Lung (tissue), 12 donors: Measurements from ENCODE around the gene HINT3. TPM values are rescaled to one million over a fixed set of nuclear protein-coding genes. Genes with fewer than 3 reads are reported as not detected.
A peak's percentile ranks its signal among the peaks of the same experiment; 100 is the strongest.

Experiments
- ATAC-seq: fragments of 200-7000 bp; cut with Tn5 transposase; one replicate; pipeline ENCODE4 v1.9.1; 2020; ENCODE audit warnings: moderate number of reproducible peaks; ENCODE audit not compliant: insufficient read depth, low FRiP score
- DNase-seq, 3 donors: peaks; one replicate each; pipeline ENCODE4 v3.0.0-alpha.2; 2013 to 2017
- H3K27ac ChIP-seq, 2 donors: one replicate each; pipeline ENCODE4 v1.5.1; 2013; ENCODE audit warnings: mild to moderate bottlenecking in 2 of 2, moderate library complexity in 2 of 2, control low read depth in 1 of 2, inconsistent platforms in 1 of 2, low read depth in 1 of 2, low read length in 1 of 2
- H3K27me3 ChIP-seq, 3 donors: one replicate each; pipeline ENCODE4 v1.5.1; 2013; ENCODE audit warnings: low read length in 2 of 3; ENCODE audit not compliant: control insufficient read depth in 3 of 3, insufficient read depth in 3 of 3
- H3K36me3 ChIP-seq, 4 donors: one replicate each; pipeline ENCODE4 v1.5.1; 2013; ENCODE audit warnings: low read length in 4 of 4, mild to moderate bottlenecking in 1 of 4, moderate library complexity in 1 of 4; ENCODE audit not compliant: control insufficient read depth in 4 of 4, insufficient read depth in 4 of 4
- H3K4me1 ChIP-seq, 5 donors: one replicate each; pipeline ENCODE4 v1.5.1; 2013; ENCODE audit warnings: low read length in 5 of 5, mild to moderate bottlenecking in 2 of 5, moderate library complexity in 1 of 5; ENCODE audit not compliant: control insufficient read depth in 5 of 5, insufficient read depth in 5 of 5
- H3K4me3 ChIP-seq: one replicate; pipeline ENCODE4 v1.5.1; 2013; ENCODE audit warnings: mild to moderate bottlenecking, control low read depth, moderate library complexity
- H3K9ac ChIP-seq, 2 donors: one replicate each; pipeline ENCODE4 v1.5.1; 2013; ENCODE audit warnings: low read length in 2 of 2, control low read depth in 1 of 2; ENCODE audit not compliant: insufficient read depth in 1 of 2
- H3K9me3 ChIP-seq, 4 donors: one replicate each; pipeline ENCODE4 v1.5.1; 2013; ENCODE audit warnings: low read length in 3 of 4, mild to moderate bottlenecking in 1 of 4, moderate library complexity in 1 of 4; ENCODE audit not compliant: control insufficient read depth in 4 of 4, insufficient read depth in 3 of 4
- CTCF ChIP-seq: IDR thresholded peaks from 2 replicates; pipeline ENCODE4 v1.5.1; 2012; ENCODE audit warnings: mild to moderate bottlenecking; ENCODE audit errors: control extremely low read depth, extremely low read depth
- WGBS, 2 donors: extraction: QIAGEN DNeasy Blood & Tissue Kit; methylation state at CpG; one replicate each; pipeline ENCODE4 v1.1.7; 2013; 5-methylcytosine and 5-hydroxymethylcytosine counted together
- polyA plus RNA-seq, 2 donors: library from polyadenylated mRNA; stranded (reverse); fragments of 200-250 nt; gene quantifications; one replicate each; pipeline ENCODE4 v1.2.1, GENCODE V29; 2013
- total RNA-seq, 2 donors: library from RNA; depleted of rRNA in 1 of 2; stranded (reverse); fragments of >200 nt in 1 of 2; gene quantifications; one replicate each; pipeline ENCODE4 v1.2.1, GENCODE V29; 2014 to 2021
- donor health status: control.
- donor health status: control.
- donor health status: Bipolar disorder and iron deficiency.
- donor health status: healthy.
- donor health status: DM: yes; HTN: yes; CAD: no.

HINT3 gene
- total and polyA plus RNA-seq, 4 donors = 8.1 to 41.9 (median 20.8) TPM

DNA sequence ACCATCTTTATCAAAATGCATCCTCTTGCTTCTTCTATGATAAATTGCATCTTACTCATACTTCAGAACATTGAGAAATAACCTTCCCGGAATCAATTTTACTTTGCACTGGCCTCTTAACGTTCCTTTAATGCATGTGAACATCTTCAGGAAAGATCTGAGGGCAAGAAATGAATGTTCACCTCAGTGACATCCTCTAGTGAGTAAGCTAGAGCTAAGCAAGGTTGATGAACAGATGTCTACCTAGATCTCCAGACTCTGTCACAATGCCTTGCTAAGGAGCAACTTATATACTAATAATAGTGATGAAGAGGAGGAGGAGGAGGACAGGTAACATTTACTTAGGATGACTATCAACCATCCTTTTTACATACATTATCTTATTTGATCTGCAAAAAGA is 16.8 kb upstream of the HINT3 start:
- H3K4me1 ChIP-seq = peaks cover 0 to 12% (median 0%) of the 10 kb centered on the region in 5 donors
- no peak for TF ChIP-seq CTCF
- DNase-seq = no peak
- no peak for ATAC-seq
- 83 to 87% methylated on average over 2 of the region's 2 CpGs for WGBS, 2 donors
- no peak overlapping the region for H3K4me3 ChIP-seq
- no peaks in the 10 kb centered on the region for H3K36me3 ChIP-seq
- no peaks in the 10 kb centered on the region for H3K9me3 ChIP-seq
- H3K27ac ChIP-seq = no peak overlapping the region
- H3K27me3 ChIP-seq = no peaks in the 10 kb centered on the region
- H3K9ac ChIP-seq = no peak overlapping the region

DNA sequence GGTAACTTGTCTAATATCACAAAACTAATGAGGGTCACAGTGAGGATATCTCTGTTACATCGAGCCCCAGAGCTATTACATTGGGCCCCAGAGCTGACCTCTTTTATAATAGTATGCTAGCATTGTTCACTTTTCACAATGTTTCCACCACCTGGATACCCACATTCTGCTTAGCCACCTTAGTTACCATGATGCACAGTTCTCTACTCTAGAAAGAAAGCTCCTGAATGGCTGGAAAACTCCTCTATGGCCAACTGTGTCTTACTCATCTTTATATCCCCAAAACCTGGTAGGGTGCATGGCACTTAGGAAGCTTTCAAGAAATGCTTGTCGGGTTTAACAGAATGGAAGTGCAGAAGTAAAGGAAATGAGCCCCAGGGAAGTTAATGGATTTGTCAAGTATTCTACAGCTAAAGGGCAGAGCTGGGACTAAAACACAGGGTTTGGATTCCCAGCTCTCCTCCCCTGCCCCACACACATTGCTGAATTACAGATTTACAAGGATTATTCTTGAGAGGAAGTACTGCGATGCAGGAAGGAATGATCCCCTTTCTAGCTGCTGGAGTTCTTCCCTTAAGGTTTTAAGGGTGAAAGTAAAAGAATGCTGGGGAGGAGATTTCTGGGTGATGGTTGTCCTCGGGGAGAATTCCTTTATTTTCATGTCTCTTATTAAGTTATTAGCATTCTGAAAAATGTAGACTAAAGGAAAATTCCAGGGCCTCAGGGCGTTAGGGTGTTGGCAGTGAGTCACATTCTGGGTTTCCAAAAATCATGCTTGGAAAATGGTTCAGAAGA is 16.1 kb upstream of the HINT3 start:
- Histone ChIP-seq H3K27me3 (no peaks in the 10 kb centered on the region), H3K4me1 (peaks cover 0 to 15% (median 0%) of the 10 kb centered on the region in 5 donors), H3K4me3 (no peak overlapping the region), H3K27ac (no peak overlapping the region), H3K9ac (no peak overlapping the region), H3K9me3 (no peaks in the 10 kb centered on the region), H3K36me3 (no peaks in the 10 kb centered on the region)
- DNase-seq (no peak), ATAC-seq (no peak)
- 66 to 77% methylated on average over 5 of the region's 5 CpGs for WGBS, 2 donors
- no peak for TF ChIP-seq CTCF

DNA sequence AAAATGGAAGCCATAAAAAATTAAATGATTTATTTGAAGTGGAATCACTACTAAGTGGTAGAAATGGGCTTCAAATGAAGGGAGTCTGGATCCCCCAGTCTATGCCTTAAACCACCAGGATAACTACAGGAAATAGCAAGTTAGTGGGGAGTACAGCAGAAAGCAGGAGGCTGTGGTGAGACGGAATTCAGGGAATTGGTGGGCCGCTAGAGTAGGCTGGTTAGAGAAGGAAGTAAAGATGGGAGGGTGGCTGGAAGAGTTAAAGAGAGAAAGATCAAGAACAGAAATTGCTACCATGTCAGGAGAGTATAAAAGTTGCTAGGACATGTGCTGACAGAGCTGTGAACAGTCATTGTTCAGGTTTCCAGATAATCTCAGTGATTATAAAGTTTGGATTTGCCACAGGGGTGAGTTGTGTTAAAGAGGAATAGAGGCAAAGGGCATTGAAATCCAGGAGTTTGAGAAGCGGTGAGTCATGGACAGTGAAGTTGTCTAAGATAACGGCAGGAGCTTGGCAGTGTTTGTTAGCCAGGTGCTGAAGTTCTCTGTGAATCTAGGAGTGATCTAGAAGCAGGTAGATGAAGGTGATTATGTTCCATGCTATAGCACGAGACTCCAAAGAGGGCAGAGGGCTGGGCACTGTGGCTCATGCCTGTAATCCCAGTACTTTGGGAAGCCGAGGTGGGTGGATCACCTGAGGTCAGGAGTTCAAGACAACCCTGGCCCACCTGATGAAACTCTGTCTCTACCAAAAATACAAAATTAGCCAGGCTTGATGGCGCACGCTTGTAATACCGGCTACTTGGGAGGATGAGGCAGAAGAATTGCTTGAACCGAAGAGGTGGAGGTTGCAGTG is 13.7 kb upstream of the HINT3 start:
- Histone ChIP-seq H3K4me1 (peaks cover 0 to 15% (median 0%) of the 10 kb centered on the region in 5 donors), H3K9ac (no peak overlapping the region), H3K27me3 (no peaks in the 10 kb centered on the region), H3K36me3 (no peaks in the 10 kb centered on the region), H3K4me3 (no peak overlapping the region), H3K27ac (peak overlapping the region in 1 of 2 donors; percentile 77), H3K9me3 (no peaks in the 10 kb centered on the region)
- 87 to 88% methylated on average over 10 of the region's 10 CpGs for WGBS, 2 donors
- TF ChIP-seq CTCF = no peak
- ATAC-seq = no peak
- DNase-seq = no peak
